Endothelial cell of umbilical vein (primary cell): ENCODE data around the gene KCNH5. TPM values are rescaled to one million over a fixed set of nuclear protein-coding genes. Genes with fewer than 3 reads are reported as not detected.

ENCODE experiments used
- BruUV-seq: library from RNA; stranded (reverse); fragments of 400-500 nt; replicated peaks from 2 replicates; lab custom pipeline; 2021; lab: Mats Ljungman, UMichigan
- CTCF ChIA-PET: fragments of 300-600, 350-600 bp; sonication (Branson Sonifier 250); formaldehyde crosslinking; loops from one replicate; lab custom pipeline; 2021; ENCODE audit warnings: antibody characterized with exemption, inconsistent platforms; lab: Charles Lee
- POLR2A ChIA-PET: fragments of 300-600, 350-600 bp; sonication (Branson Sonifier 250); formaldehyde crosslinking; loops from one replicate; lab custom pipeline; 2021; ENCODE audit warnings: antibody characterized with exemption, inconsistent platforms; lab: Charles Lee
- DNase-seq: peaks from one replicate; pipeline ENCODE4 v3.0.0-alpha.2; 2011; ENCODE audit warnings: low read depth, low spot score
- FAIRE-seq: peaks from 2 replicates; lab custom pipeline; 2011; peaks lifted over from hg19 to GRCh38; lab: Jason Lieb, UNC
- H2AFZ ChIP-seq: 2 replicates; pipeline ENCODE4 v1.6.0; 2012; ENCODE audit warnings: low read depth, low read length, control low read depth, inconsistent platforms
- H3K27ac ChIP-seq: 2 replicates; pipeline ENCODE4 v1.5.1; 2011; ENCODE audit warnings: low read depth, mild to moderate bottlenecking, control low read depth, low read length, moderate library complexity; ENCODE audit not compliant: insufficient read depth
- H3K27me3 ChIP-seq, 2 experiments: 2 replicates each; pipeline versions ENCODE4 v1.6.0 to v1.6.1; 2011; ENCODE audit warnings: low read length in 2 of 2, mixed read lengths in 1 of 2; ENCODE audit not compliant: control insufficient read depth in 2 of 2, insufficient read depth in 2 of 2
- H3K36me3 ChIP-seq, 2 experiments: 2 replicates in 1 of 2; 3 replicates in 1 of 2; pipeline ENCODE4 v1.5.1; 2011; ENCODE audit warnings: low read length in 2 of 2, mild to moderate bottlenecking in 1 of 2, moderate library complexity in 1 of 2; ENCODE audit not compliant: control insufficient read depth in 2 of 2, insufficient read depth in 2 of 2; ENCODE audit errors: extremely low read depth in 1 of 2
- H3K4me1 ChIP-seq: 3 replicates; pipeline ENCODE4 v1.5.1; 2011; ENCODE audit warnings: mild to moderate bottlenecking, low read length; ENCODE audit not compliant: control insufficient read depth, insufficient read depth; ENCODE audit errors: extremely low read depth
- H3K4me2 ChIP-seq: 2 replicates; pipeline ENCODE4 v1.6.1; 2011; ENCODE audit warnings: low read length, control low read depth, mixed read lengths; ENCODE audit not compliant: insufficient read depth
- H3K4me3 ChIP-seq, 3 experiments: fragments of 200-600 bp in 1 of 3; sonication (generic), shearing (Covaris generic) in 1 of 3; replicated peaks in 1 of 3; 2 replicates each; pipeline ENCODE4 v1.5.1; 2011 to 2016; ENCODE audit warnings: control low read depth in 3 of 3, low read length in 3 of 3, mild to moderate bottlenecking in 2 of 3, inconsistent platforms in 1 of 3, low read depth in 1 of 3, moderate library complexity in 1 of 3; ENCODE audit not compliant: insufficient read depth in 1 of 3
- H3K79me2 ChIP-seq: 2 replicates; pipeline ENCODE4 v1.6.0; 2012; ENCODE audit warnings: low read length, inconsistent platforms; ENCODE audit not compliant: control insufficient read depth, insufficient read depth
- H3K9ac ChIP-seq: replicated peaks from 2 replicates; pipeline ENCODE3; 2011; ENCODE audit warnings: low read length, control low read depth; ENCODE audit not compliant: insufficient read depth; ENCODE audit errors: extremely low read depth
- H3K9me1 ChIP-seq: replicated peaks from 3 replicates; pipeline ENCODE4 v1.6.0; 2011; ENCODE audit warnings: mild to moderate bottlenecking, low read length; ENCODE audit not compliant: control insufficient read depth, insufficient read depth; ENCODE audit errors: extremely low read depth
- H3K9me3 ChIP-seq: replicated peaks from 2 replicates; pipeline ENCODE4 v1.5.1; 2012; ENCODE audit warnings: low read length, inconsistent platforms; ENCODE audit not compliant: control insufficient read depth, insufficient read depth
- H4K20me1 ChIP-seq: replicated peaks from 2 replicates; pipeline ENCODE3; 2011; ENCODE audit warnings: mild to moderate bottlenecking, low read length; ENCODE audit not compliant: control insufficient read depth, insufficient read depth; ENCODE audit errors: extremely low read depth
- EZH2 ChIP-seq: IDR thresholded peaks from 2 replicates; pipeline ENCODE4 v1.6.1; 2012; ENCODE audit warnings: borderline replicate concordance, low read depth, mild to moderate bottlenecking, moderate library complexity, low read length, inconsistent platforms; ENCODE audit not compliant: severe bottlenecking
- FOS ChIP-seq: IDR thresholded peaks from 2 replicates; pipeline ENCODE4 v1.6.1; 2011; ENCODE audit warnings: mild to moderate bottlenecking, low read length, moderate library complexity, borderline replicate concordance; ENCODE audit not compliant: insufficient read depth
- GATA2 ChIP-seq: IDR thresholded peaks from 2 replicates; pipeline ENCODE4 v1.7.0; 2011; ENCODE audit warnings: low read depth, mild to moderate bottlenecking, moderate library complexity, mixed read lengths, low read length; ENCODE audit not compliant: insufficient read length, insufficient read depth
- JUN ChIP-seq: IDR thresholded peaks from 2 replicates; pipeline ENCODE4 v1.6.1; 2011; ENCODE audit warnings: borderline replicate concordance, low read depth; ENCODE audit not compliant: insufficient read length, insufficient read depth
- MYC ChIP-seq: IDR thresholded peaks from one replicate; pipeline ENCODE4 v1.6.1; 2011; ENCODE audit warnings: mild to moderate bottlenecking, low read depth, low read length
- POLR2A ChIP-seq: IDR thresholded peaks from 2 replicates; pipeline ENCODE4 v1.6.1; 2012; ENCODE audit warnings: low read depth, mild to moderate bottlenecking, control low read depth, low read length
- POLR2AphosphoS5 ChIP-seq: IDR thresholded peaks from 2 replicates; pipeline ENCODE4 v1.6.1; 2012; ENCODE audit warnings: low read depth, mild to moderate bottlenecking, control low read depth, low read length, moderate library complexity; ENCODE audit not compliant: insufficient read depth
- dilution Hi-C: fragments of 300-500 bp; cut with MboI; formaldehyde crosslinking; loops from one replicate; pipeline ENCODE4 v1.15.0; 2019; ENCODE audit warnings: low sequenced_read_pairs; ENCODE audit not compliant: extremely low pct_ligation_motif_present
- intact Hi-C: fragments of 100-400 bp; cut with micrococcal nuclease; formaldehyde crosslinking; loops from one replicate; pipeline ENCODE4 v1.10.0; 2022
- polyA plus RNA-seq, 4 experiments: library from polyadenylated mRNA; depleted of rRNA in 3 of 4; stranded (reverse) in 3 of 4; unstranded in 1 of 4; fragments of >200 nt; gene quantifications; 2 replicates each; pipeline versions ENCODE4 v1.2.1 to v1.2.3, GENCODE V29; 2011 to 2012; ENCODE audit warnings: missing spikeins in 1 of 4
- total RNA-seq: library from RNA; stranded (reverse); gene quantifications from 2 replicates; pipeline ENCODE4 v1.2.3, GENCODE V29; 2021
- TF ChIP-seq, protein P1 (sequence below), 2 donors: IDR thresholded peaks; 1 replicate in 1 of 2; 2 replicates in 1 of 2; pipeline ENCODE4 v1.5.1; 2011; ENCODE audit warnings: low read length in 2 of 2, mild to moderate bottlenecking in 2 of 2, moderate library complexity in 2 of 2, control low read depth in 1 of 2, inconsistent platforms in 1 of 2, low read depth in 1 of 2; ENCODE audit not compliant: insufficient read depth in 1 of 2; ENCODE audit errors: extremely low read depth in 1 of 2
- TF ChIP-seq, protein P2 (sequence below): IDR thresholded peaks from 2 replicates; pipeline ENCODE4 v1.6.1; 2011; ENCODE audit not compliant: insufficient read depth, insufficient read length

KCNH5 gene
- total and polyA plus RNA-seq, 2 donors (not counting 3 experiments of a cell fraction or from before 2014, with no cell fraction given): not detected

DNA sequence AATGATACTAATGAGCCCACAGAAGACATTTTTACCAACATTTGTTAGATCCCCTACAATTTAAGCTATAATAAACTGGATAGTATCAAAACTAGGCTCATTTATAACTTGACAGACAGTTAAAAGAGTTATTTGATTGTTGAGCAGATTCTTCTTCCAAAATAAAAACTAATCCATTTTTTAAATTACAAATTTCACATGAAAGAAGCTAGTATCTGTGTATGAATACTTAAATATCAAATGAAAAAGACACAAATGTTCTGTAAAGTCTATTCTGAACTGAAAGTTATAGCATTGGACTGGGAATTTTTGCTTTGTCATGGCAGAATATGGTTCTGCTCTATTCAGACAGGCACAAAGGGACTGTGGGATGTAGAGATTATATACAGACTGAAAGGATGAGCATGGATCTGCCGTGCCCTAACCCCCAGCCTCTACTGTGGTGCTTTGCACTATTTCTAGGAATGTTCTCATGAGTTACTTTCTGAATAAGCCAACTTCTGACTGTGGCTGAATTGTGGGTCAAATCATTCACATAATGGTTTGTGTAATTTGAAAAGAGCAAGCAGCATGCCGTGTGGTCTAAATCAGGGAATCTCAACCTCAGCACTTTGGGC lies 352.7 kb downstream of the KCNH5 start:
- no peak overlapping the region for H3K9ac ChIP-seq
- H3K27me3 ChIP-seq: no peaks in the 10 kb centered on the region
- H3K36me3 ChIP-seq: no peaks in the 10 kb centered on the region
- no peaks in the 10 kb centered on the region for H3K9me1 ChIP-seq
- dilution Hi-C loops: no loop called here
- no peaks in the 10 kb centered on the region for H3K4me1 ChIP-seq
- TF ChIP-seq POLR2AphosphoS5: no peak
- TF ChIP-seq GATA2: no peak
- no peak for TF ChIP-seq FOS
- TF ChIP-seq EZH2: no peak
- TF ChIP-seq JUN: no peak
- TF ChIP-seq, protein P1, sequence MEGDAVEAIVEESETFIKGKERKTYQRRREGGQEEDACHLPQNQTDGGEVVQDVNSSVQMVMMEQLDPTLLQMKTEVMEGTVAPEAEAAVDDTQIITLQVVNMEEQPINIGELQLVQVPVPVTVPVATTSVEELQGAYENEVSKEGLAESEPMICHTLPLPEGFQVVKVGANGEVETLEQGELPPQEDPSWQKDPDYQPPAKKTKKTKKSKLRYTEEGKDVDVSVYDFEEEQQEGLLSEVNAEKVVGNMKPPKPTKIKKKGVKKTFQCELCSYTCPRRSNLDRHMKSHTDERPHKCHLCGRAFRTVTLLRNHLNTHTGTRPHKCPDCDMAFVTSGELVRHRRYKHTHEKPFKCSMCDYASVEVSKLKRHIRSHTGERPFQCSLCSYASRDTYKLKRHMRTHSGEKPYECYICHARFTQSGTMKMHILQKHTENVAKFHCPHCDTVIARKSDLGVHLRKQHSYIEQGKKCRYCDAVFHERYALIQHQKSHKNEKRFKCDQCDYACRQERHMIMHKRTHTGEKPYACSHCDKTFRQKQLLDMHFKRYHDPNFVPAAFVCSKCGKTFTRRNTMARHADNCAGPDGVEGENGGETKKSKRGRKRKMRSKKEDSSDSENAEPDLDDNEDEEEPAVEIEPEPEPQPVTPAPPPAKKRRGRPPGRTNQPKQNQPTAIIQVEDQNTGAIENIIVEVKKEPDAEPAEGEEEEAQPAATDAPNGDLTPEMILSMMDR (IDR thresholded peaks at IDR 0.05; ENCODE audit: extremely low read depth in 1 of 2, insufficient read depth in 1 of 2, low read depth in 1 of 2, low read length in 2 of 2): no peak
- TF ChIP-seq MYC: no peak
- no peak for TF ChIP-seq POLR2A
- TF ChIP-seq, protein P2, sequence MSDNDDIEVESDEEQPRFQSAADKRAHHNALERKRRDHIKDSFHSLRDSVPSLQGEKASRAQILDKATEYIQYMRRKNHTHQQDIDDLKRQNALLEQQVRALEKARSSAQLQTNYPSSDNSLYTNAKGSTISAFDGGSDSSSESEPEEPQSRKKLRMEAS: no peak
- ChIA-PET CTCF (no interaction called here), POLR2A (no interaction called here)
- FAIRE-seq (no peak), DNase-seq (no peak)
- H3K9me3 ChIP-seq: no peaks in the 10 kb centered on the region
- H3K4me3 ChIP-seq: no peak overlapping the region
- intact Hi-C loops: no loop called here
- no peak overlapping the region for H2AFZ ChIP-seq
- no peaks in the 10 kb centered on the region for H4K20me1 ChIP-seq
- no peaks in the 10 kb centered on the region for H3K79me2 ChIP-seq
- H3K27ac ChIP-seq: no peak overlapping the region
- H3K4me2 ChIP-seq: no peak overlapping the region
- BruUV-seq: no TSS peak
